Tibial nerve (tissue), 4 donors: ENCODE data around the gene NECTIN1.

Source experiments
- CTCF ChIP-seq, 5 experiments: fragments of 200-600 bp in 3 of 5; fragments of 450-650 bp in 2 of 5; sonication (generic) in 3 of 5; IDR thresholded peaks; one replicate each; pipeline ENCODE4 v1.5.1; 2016 to 2019; ENCODE audit warnings: antibody characterized with exemption in 5 of 5, mild to moderate bottlenecking in 3 of 5, moderate library complexity in 2 of 5
- EP300 ChIP-seq, 2 donors: sonication (generic); formaldehyde crosslinking; IDR thresholded peaks; one replicate each; pipeline ENCODE4 v1.6.1; 2017; ENCODE audit warnings: antibody characterized with exemption in 2 of 2, mild to moderate bottlenecking in 1 of 2
- POLR2A ChIP-seq, 2 donors: fragments of 450-650 bp; IDR thresholded peaks; one replicate each; pipeline ENCODE4 v1.6.1; 2017; ENCODE audit warnings: antibody characterized with exemption in 2 of 2, mild to moderate bottlenecking in 2 of 2, moderate library complexity in 2 of 2

GRCh38 chr11:119743006-119743405, 14.0 kb upstream of the NECTIN1 start:
- TF ChIP-seq CTCF (IDR thresholded peaks at IDR 0.05) (no peak), POLR2A (IDR thresholded peaks at IDR 0.05) (no peak), EP300 (IDR thresholded peaks at IDR 0.05) (no peak)
